Esophagus squamous epithelium (tissue), 4 donors: ENCODE data around the gene ARFRP1.

Experiments used
- CTCF ChIP-seq, 6 experiments: fragments of 450-650 bp in 4 of 6; fragments of 200-600 bp in 2 of 6; sonication (generic) in 2 of 6; IDR thresholded peaks; one replicate each; pipeline ENCODE4 v1.5.1; 2016 to 2019; ENCODE audit warnings: antibody characterized with exemption in 6 of 6, mild to moderate bottlenecking in 4 of 6, moderate library complexity in 4 of 6
- POLR2A ChIP-seq, 4 donors: fragments of 450-650 bp; IDR thresholded peaks; one replicate each; pipeline ENCODE4 v1.6.1; 2017; ENCODE audit warnings: antibody characterized with exemption in 4 of 4, mild to moderate bottlenecking in 4 of 4, moderate library complexity in 3 of 4

GRCh38 chr20:63663332-63664066, 44.3 kb downstream of the ARFRP1 start:
- TF ChIP-seq CTCF (IDR thresholded peaks at IDR 0.05) (no peak), POLR2A (IDR thresholded peaks at IDR 0.05) (no peak)
